Measurements from ENCODE around the gene ZDHHC24.
"Not testable (repeated sequence)": the region's sequence is repeated elsewhere in the genome, so short reads cannot be mapped to it uniquely, and the experiment has no call there.

The ZDHHC24 gene, protein sequence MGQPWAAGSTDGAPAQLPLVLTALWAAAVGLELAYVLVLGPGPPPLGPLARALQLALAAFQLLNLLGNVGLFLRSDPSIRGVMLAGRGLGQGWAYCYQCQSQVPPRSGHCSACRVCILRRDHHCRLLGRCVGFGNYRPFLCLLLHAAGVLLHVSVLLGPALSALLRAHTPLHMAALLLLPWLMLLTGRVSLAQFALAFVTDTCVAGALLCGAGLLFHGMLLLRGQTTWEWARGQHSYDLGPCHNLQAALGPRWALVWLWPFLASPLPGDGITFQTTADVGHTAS

DNA sequence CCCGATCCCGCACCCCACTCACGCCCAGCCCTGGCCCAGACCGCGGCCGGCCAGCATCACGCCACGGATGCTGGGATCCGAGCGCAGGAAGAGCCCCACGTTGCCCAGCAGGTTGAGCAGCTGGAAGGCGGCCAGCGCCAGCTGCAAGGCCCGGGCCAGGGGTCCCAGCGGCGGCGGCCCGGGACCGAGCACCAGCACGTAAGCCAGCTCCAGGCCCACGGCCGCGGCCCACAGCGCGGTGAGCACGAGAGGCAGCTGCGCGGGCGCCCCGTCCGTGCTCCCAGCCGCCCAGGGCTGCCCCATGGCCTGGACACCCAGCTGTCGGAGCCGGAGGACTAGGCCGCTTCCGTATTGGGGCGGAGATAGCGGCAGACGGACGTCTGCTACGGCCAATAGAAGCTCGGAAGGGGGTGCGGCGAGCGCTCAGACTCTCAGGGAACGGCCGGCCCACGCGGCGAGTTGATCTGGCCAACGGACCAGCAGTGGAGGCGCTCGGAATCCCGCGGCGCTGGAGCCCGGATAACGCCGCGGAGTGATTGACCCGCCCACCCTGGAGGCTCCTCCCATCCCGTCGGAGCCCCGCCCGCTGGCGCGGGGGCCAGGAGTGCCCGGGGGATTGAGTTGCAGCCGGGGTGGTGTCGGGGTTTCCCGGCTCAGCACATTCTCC is at the start of gene ZDHHC24:
Gene ZDHHC24 (minus strand): TSS at position 348 of the 667 bp plus-strand sequence. CDS start 45 bp downstream, at position 303.
- peak; percentile 96 for DNase-seq

- peak; percentile 42 for DNase-seq
Measured at GRCh38 chr11:66595245-66595904, 49.5 kb upstream of the ZDHHC24 start.

GRCh38 chr11:66593650-66594049 is 47.8 kb upstream of the ZDHHC24 start:
- DNase-seq = no peak

DNA sequence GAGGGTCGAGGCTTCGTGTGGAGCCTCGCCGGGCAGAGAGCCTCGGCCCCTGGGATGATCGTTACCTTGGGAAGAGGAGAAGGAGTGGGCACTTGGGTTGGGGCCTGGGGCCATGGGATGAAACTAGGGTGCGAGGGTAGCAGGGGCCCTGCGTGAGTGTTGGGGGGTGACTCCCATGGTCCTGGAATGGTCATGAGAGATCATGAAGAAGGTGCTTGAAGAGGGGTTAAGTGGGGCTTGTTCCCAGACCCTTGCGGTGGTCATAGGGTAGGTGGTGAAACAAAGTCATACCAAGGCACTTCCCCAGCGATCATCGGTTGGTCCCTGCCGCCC is 47.4 kb upstream of the ZDHHC24 start:
- DNase-seq = no peak

DNA sequence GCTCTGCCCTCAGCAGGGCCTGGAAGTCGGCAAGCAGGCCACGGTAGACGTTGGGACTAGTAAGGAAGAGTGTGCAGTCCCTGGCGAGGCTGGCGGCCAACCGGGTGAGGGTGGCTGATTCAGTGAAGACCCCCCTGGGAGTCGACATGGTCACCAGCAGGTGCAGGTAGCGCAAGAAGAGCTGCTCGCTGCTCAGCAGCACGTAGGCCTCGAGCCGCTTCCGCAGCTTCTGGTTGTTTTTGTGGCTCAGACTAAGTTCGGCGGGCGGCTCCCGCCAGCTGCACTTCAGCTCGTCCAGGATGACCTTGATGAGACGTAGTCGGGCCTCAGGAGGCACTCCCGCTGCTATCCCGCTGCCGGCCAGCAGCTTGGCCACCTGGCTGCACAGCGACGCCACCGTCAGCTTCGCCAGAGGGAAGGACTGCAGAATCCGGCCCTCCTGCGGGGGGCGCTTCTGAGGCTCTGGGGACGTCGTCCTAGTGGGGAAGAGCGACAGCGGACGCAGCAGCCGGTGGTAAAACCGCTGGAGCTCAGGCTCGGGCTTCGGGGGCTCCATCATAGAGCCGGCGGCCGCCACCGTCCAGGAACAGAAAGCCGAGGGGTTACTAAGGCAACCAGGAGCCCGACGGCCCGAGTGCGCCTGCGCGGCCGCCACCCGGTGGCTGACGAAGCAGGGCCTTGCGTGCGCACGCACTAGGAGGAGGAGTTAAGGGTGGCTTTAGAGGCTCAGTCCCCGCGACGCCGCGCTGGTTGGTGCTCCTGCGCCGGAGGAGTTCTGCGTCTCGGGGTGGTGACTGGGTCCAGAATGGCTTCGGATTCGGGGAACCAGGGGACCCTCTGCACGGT is 46.8 kb upstream of the ZDHHC24 start, which contains the start of the genes CCDC87 and CCS:
Gene CCDC87 (minus strand): TSS at position 607 of the 846 bp plus-strand sequence. CDS start 48 bp downstream, at position 559.
Gene CCS (plus strand): TSS at position 729 of the 846 bp plus-strand sequence. CDS start 77 bp downstream, at position 806.
- peak; percentile 98 for DNase-seq

DNA sequence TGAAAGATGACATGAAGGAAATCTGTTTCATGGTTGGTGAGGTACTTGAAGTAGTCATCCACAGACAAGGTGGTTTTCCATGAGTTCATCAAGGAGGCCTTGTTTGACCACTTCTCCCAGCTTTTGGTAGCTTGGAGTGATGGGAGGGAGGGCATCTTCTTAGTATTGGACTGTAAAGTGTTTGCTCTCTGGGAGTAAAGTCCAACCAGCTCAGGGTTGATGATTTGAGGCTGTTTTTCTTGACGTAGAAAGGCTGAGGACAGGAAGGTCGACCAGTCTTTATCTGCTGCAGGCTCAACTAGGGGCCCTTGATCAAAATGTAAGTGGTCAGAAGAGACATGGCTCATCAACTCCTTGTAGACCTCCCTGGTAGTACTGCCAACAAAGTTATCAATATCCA is 45.3 kb upstream of the ZDHHC24 start:
- DNase-seq = no peak

GRCh38 chr11:66589996-66590675 is 44.3 kb upstream of the ZDHHC24 start:
- DNase-seq = no peak

DNA sequence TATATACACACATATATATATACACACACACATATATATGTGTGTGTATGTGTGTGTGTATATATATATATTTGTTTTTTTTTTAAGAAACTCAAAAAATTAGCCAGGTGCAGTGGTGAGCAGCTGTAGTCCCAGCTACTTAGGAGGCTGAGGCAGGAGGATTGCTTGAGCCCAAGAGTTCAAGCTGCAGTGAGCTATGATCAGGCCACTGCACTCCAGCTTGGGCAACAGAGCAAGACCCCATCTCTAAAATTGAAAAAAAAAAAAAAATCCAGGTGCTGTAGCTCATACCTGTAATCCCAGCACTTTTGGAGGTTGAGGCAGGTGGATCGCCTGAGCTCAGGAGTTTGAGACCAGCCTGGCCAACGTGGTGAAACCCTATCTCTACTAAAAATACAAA is 43.5 kb upstream of the ZDHHC24 start:
- DNase-seq = not testable (repeated sequence)

DNA sequence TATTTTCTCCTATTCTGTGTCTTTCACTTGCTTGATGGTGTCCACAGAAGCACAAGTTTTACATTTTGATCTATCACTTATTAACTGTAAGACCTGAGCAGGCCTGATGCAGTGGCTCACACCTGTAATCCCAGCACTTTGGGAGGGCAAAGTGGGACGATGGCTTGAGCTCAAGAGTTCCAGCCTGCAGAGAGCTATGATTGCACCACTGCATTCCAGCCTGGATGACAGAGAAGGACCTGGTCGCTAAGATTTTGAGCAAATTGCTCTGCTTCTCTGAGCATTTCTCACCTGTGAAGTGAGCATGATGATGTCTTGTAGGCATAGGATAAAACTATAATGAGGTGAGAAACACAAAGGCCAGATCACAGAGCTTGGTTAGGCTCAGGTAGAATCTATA is 40.3 kb upstream of the ZDHHC24 start:
- DNase-seq = no peak

- DNase-seq = not testable (repeated sequence)
Measured at GRCh38 chr11:66585447-66585846, 39.6 kb upstream of the ZDHHC24 start.

DNA sequence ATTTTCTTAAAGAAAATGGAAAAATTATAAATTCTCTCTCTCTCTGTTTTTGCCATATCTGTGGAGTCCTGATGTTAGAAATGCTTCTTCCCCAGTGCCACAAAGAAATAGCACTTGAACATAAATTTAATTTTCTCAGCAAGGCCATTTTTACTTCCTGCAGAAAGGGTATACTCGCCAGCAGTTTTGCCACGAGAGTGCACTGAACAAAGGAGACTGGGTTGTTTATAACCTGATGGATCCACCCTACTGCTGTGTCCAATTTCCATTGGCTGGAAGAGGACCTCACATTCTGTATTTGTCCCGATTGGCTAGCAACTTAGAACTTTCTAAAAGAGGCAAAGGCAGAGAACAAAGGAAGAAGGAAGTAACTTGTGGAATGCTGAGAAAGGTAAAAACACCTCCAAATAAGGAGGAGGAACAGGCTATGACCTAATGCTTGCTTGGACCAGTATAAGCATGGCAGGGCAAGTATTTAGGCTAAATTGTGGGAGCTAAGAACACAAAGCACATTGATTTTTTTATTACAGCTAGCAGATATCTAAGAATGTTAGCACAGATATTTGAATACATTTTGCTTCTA is 36.8 kb upstream of the ZDHHC24 start:
- DNase-seq = not testable (repeated sequence)

DNA sequence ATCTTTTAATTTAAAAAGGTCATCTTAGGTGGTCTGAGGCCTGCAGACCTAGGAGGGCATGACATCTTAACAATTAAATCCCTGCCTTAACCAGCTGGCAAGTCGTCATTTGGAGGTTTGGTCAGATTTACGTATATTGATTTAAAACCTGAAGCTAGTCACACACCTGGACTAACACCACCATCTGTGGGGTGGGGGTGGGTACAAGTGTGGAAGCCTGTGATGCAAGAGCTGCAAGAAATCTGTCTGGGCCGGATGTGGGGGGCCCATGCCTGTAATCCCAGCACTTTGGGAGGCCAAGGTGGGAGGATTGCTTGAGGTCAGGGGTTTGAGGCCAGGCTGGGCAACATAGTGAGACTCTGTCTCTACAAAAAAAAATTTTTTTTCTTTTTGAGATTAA is 35.4 kb upstream of the ZDHHC24 start:
- DNase-seq = no peak

GRCh38 chr11:66580803-66581202 is 35.0 kb upstream of the ZDHHC24 start:
- DNase-seq = no peak

- peak; percentile 83 for DNase-seq
Measured at GRCh38 chr11:66579017-66579606, 33.3 kb upstream of the ZDHHC24 start.

- no peak for DNase-seq
Measured at GRCh38 chr11:66570850-66571180, 25.0 kb upstream of the ZDHHC24 start.

DNA sequence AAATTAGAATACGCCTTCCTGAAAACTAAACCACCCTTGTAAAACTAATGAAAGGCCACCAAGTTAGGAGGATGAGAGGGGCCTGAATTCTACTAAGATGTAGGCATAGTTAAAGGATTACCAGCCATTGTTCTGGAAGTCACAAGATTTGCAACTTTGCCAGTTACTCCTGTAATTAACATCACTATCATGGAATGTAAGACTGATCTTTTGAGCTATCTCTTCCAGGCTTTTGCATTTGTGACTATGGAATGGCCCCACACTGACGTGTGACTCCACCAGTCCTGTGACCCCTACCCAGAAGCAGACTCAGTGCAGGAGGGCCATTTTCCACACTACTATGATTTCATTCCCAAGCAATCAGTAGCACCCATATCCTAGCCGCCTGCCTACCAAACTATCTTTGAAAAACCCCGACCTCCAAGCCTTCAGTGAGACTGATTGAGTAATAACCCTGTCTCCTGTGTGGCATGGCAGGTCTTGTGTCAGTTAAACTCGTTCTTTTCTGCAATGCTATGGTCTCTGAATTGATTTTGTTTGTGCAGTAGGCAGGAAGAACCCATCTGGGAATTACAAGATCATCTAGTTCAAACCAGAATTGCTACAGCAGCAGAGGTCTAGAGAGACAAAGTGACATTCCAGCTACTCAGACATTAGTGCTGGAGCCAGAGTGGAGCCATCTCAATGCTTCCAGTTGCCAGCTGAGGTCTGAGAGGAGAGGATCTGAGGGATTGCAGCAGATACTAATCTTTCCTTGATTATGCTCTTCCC is 24.4 kb upstream of the ZDHHC24 start:
- no peak for DNase-seq

GRCh38 chr11:66569076-66569475 is 23.2 kb upstream of the ZDHHC24 start:
- no peak for DNase-seq

GRCh38 chr11:66568124-66568916 is 22.5 kb upstream of the ZDHHC24 start, which contains the start of gene CTSF:
Gene CTSF (minus strand): TSS chr11:66568606. CDS start chr11:66568486, 120 bp downstream.
- DNase-seq = peak; percentile 86

DNA sequence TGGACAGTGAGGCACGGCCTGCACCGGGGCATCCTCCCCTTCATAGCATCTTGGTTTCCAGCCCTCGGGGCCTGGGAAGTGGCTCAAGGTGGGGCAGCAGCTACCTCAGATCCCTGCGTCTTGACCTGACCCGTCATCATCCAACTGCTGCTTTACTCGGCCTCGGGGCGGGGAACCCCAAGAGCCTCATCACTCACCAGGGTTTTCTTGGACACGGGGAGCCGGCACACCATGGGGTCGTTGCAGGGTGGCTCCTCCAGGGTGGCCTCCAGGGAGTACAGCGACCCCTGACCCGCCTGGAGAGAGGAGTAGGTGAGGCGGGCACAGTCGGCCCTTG is 21.9 kb upstream of the ZDHHC24 start:
- DNase-seq = no peak

DNA sequence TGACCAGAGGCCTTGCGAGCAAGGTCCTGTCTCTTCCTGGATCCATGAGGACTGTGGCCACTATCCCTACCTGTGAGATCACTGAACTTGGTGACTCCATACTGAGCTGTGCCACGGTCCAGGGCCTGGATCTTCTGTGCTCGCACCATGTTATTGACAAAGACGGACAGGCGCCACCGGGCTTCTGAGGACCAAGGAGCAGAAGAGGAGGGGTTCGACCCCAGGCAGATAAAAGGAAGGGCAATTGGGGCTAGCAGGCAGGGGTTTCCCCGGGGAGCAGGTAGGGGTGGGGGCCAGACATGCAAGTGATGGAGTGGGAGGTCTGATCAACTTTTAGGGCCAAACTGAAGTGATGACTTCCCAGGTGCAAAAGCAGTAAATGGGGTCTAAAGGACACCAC is 20.4 kb upstream of the ZDHHC24 start:
- no peak for DNase-seq

All from femur (tissue), 1 donor.